IMR-90 (cell line): ENCODE data around the gene RRP1B.

Experiments used
- CTCF ChIP-seq: conservative IDR thresholded peaks from 2 replicates; pipeline ENCODE4 v1.5.1; 2012; ENCODE audit warnings: mild to moderate bottlenecking, low read depth, low read length, improper control_type of control experiment
- FOS ChIP-seq: fragments of 150-350 bp; IDR thresholded peaks from 2 replicates; pipeline ENCODE4 v1.6.1; 2016; ENCODE audit warnings: low read depth, low read length

GRCh38 chr21:43734928-43735229, 75.5 kb downstream of the RRP1B start:
- no peak for TF ChIP-seq CTCF
- TF ChIP-seq FOS: no peak
